Mucosa of descending colon (tissue), 3 donors: Measurements from ENCODE around the gene TSPEAR. TPM values are rescaled to one million over a fixed set of nuclear protein-coding genes. Genes with fewer than 3 reads are reported as not detected.

Experiments
- ATAC-seq: fragments of 200-7000 bp; cut with Tn5 transposase; one replicate; pipeline ENCODE4 v1.9.1; 2020; ENCODE audit warnings: mild to moderate bottlenecking, moderate library complexity
- DNase-seq, 3 donors: peaks; one replicate each; pipeline ENCODE4 v3.0.0-alpha.2; 2020
- H3K36me3 ChIP-seq: fragments of 200-600 bp; one replicate; pipeline ENCODE4 v1.8.0; 2021; ENCODE audit warnings: low read depth, mild to moderate bottlenecking
- H3K4me1 ChIP-seq: fragments of 200-600 bp; one replicate; pipeline ENCODE4 v1.8.0; 2021; ENCODE audit warnings: low read depth, mild to moderate bottlenecking
- H3K4me3 ChIP-seq: fragments of 200-600 bp; one replicate; pipeline ENCODE4 v1.8.0; 2021; ENCODE audit warnings: mild to moderate bottlenecking
- H3K9me3 ChIP-seq: fragments of 200-600 bp; one replicate; pipeline ENCODE4 v1.8.0; 2021; ENCODE audit warnings: mild to moderate bottlenecking
- intact Hi-C, 2 donors: fragments of 100-400 bp; cut with DNase I in 1 of 2; cut with micrococcal nuclease in 1 of 2; formaldehyde crosslinking; loops; one replicate each; pipeline versions ENCODE4 v1.11.0 to v1.11.1; 2022; cut with DNase I, micrococcal nuclease
- total RNA-seq, 3 donors: library from RNA; stranded (reverse); fragmentation: NEBNext Ultra II Directional in 2 of 3; extraction: Animal tissue kit (Norgen Biotek cat#: 25700) in 2 of 3; gene quantifications; one replicate each; pipeline versions ENCODE4 v1.2.1 to v1.2.4, GENCODE V29; 2021 to 2023
- TF ChIP-seq, protein P1 (sequence below): fragments of 200-600 bp; IDR thresholded peaks from one replicate; pipeline ENCODE4 v1.8.0; 2022; ENCODE audit warnings: antibody characterized with exemption, mild to moderate bottlenecking
- donor health status: DM: no; HTN: no; CAD: no; lungs with moderate emphysema.
- donor health status: DM: no; HTN: no; CAD: no.
- donor health status: DM: no; HTN: yes; CAD: no.

Gene TSPEAR
- total RNA-seq, 3 donors from 2014 or later: 0.28 TPM; not detected in 2

DNA sequence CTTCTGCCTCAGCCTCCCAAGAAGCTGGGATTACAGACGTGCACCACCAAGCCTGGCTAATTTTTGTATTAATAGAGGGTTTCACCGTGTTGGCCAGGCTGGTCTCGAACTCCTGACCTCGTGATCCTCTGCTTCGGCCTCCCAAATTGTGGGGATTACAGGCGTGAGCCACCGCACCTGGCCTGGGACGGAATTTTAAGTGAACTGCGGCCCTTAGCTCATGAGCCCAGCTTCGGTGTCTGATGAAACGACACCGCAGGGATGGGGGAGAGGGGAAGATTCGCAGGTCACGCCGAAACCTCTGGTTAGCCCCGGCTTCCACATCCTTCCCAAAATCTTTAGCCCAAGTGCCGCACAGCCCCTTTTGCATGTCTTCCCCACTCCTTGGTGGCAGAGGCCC is 217.0 kb downstream of the TSPEAR start:
- Histone ChIP-seq H3K4me3 (no peak overlapping the region), H3K9me3 (peaks cover 4% of the 10 kb centered on the region), H3K4me1 (peaks cover 3% of the 10 kb centered on the region), H3K36me3 (no peaks in the 10 kb centered on the region)
- DNase-seq (no peak), ATAC-seq (no peak)
- intact Hi-C loops: no loop called here
- TF ChIP-seq, protein P1, sequence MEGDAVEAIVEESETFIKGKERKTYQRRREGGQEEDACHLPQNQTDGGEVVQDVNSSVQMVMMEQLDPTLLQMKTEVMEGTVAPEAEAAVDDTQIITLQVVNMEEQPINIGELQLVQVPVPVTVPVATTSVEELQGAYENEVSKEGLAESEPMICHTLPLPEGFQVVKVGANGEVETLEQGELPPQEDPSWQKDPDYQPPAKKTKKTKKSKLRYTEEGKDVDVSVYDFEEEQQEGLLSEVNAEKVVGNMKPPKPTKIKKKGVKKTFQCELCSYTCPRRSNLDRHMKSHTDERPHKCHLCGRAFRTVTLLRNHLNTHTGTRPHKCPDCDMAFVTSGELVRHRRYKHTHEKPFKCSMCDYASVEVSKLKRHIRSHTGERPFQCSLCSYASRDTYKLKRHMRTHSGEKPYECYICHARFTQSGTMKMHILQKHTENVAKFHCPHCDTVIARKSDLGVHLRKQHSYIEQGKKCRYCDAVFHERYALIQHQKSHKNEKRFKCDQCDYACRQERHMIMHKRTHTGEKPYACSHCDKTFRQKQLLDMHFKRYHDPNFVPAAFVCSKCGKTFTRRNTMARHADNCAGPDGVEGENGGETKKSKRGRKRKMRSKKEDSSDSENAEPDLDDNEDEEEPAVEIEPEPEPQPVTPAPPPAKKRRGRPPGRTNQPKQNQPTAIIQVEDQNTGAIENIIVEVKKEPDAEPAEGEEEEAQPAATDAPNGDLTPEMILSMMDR: no peak

DNA sequence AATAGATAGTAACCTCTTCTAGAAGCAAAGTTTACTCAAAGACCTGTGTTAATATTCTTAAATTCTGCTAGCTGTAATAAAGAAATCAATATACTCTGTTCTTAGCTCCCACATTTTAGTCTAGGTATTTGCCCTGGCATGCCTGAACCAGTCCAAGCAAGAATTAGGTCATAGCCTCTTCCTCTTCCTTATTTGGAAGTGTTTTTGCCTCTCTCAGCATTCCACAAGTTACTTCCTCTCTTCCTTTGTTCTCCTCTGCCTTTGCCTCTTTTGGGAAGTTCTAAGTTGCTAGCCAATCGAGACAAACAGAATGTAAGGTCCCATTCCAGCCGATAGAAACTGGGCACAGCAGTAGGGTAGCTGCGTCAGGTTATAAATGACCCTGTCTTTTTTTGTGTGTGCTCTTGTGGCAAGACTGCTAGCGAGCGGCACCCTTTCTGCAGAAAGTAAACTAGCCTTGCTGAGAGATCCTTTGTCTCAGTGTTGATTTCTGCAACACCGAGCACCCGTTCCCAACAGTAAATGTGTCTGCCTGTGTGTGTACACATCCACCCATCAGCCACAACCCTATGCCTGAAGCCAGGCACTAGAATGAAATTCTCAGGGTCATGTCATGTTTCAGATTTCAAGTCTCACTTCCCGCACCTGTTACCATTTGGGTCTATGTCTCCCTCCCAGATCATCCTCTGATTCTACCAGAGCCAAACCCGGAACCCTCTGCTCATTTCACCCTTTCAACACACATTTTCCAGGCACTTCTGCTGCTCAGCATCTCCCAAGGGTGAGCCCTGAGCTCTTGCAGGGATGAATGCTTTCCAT is 218.6 kb downstream of the TSPEAR start:
- Histone ChIP-seq H3K4me1 (no peaks in the 10 kb centered on the region), H3K9me3 (peaks cover 4% of the 10 kb centered on the region), H3K36me3 (no peaks in the 10 kb centered on the region), H3K4me3 (no peak overlapping the region)
- no peak for ATAC-seq
- TF ChIP-seq, protein P1: no peak
- DNase-seq: no peak
- intact Hi-C loops: no loop called here

DNA sequence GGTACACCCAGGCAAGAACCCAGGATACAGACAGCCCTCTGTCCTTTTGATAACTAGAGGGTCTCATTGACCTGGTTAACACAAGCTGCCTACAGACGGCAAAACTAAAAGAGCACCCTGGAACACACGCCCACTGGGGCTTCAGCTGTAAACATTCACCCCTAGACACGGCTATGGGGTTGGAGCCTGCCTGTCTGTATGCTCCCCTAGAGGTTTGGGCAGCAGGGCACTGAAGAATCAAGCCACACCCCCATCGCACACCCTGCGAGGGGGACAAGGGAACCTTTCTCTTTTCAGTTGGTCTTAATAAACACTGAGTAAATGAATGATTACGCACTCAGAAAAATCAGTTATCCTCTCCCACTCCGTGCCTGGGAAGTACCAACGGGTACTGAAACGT is 220.6 kb downstream of the TSPEAR start:
- no peak overlapping the region for H3K4me3 ChIP-seq
- TF ChIP-seq, protein P1: no peak
- DNase-seq (no peak), ATAC-seq (no peak)
- intact Hi-C loops: no loop called here
- no peaks in the 10 kb centered on the region for H3K36me3 ChIP-seq
- H3K9me3 ChIP-seq: peaks cover 4% of the 10 kb centered on the region
- H3K4me1 ChIP-seq: no peaks in the 10 kb centered on the region

DNA sequence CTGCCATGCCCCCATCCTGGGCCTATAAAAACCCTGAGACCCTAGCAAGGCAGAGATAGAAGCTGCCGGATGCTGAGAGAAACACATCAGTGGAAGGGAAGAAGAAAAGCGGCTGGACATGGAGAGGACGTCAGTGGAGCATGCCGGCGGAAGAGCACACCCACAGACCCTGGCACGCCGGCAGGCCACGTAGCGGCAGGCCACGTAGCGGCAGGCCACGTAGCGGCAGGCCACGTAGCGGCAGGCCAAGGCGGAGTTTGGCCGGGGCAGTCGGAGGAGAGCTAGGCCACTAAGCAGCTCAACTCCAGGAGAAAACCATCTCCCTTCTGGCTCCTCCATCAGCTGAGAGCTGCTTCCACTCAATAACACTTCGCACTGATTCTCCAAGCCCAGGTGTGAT is 221.0 kb downstream of the TSPEAR start:
- no peak for ATAC-seq
- Histone ChIP-seq H3K4me1 (no peaks in the 10 kb centered on the region), H3K4me3 (no peak overlapping the region), H3K36me3 (no peaks in the 10 kb centered on the region), H3K9me3 (peaks cover 4% of the 10 kb centered on the region)
- intact Hi-C loops: no loop called here
- TF ChIP-seq, protein P1: no peak
- no peak for DNase-seq

DNA sequence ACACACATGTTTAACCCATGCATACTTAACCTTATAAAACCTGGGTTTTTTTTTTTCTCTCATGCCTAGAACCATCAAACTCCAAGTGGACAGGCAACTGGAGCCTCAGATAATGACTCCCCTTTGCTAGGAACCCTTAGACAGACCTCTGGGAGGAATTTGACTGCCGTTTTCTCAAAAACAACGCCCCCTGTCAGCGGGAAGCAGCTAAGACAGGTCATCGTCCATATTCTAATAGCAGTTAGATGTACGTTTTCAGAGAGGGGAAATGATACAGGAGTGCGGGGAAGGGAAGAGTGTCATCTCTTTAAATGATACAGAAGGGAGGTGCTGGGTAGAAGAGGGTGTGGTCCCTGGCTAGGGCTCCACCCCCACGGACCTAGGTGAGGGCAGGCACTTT is 221.4 kb downstream of the TSPEAR start:
- Histone ChIP-seq H3K4me3 (no peak overlapping the region), H3K9me3 (peaks cover 4% of the 10 kb centered on the region), H3K36me3 (no peaks in the 10 kb centered on the region), H3K4me1 (no peaks in the 10 kb centered on the region)
- DNase-seq: no peak
- ATAC-seq: no peak
- intact Hi-C loops: no loop called here
- TF ChIP-seq, protein P1: no peak
